ENCODE measurements around the gene ABCA5. TPM values are rescaled to one million over a fixed set of nuclear protein-coding genes. Genes with fewer than 3 reads are reported as not detected.
"Not testable (repeated sequence)": the region's sequence is repeated elsewhere in the genome, so short reads cannot be mapped to it uniquely, and the experiment has no call there.

The ABCA5 gene

GRCh38 chr17:69207151-69207550 is 119.8 kb downstream of the ABCA5 start:
- WGBS, result 100% methylated on average over 2 of the region's 4 CpGs
- H3K4me1 ChIP-seq (ENCODE audit: control insufficient read depth, insufficient read depth, low read depth, low read length), result no peaks in the 10 kb centered on the region

GRCh38 chr17:69198238-69198637 is 128.7 kb downstream of the ABCA5 start:
- Histone ChIP-seq H3K36me3 (ENCODE audit: control insufficient read depth in 1 of 2, insufficient read depth in 2 of 2, low read depth in 1 of 2, low read length in 2 of 2) (no peaks in the 10 kb centered on the region), H3K4me3 (ENCODE audit: insufficient read depth in 1 of 2, low read depth in 1 of 2, low read length in 2 of 2) (no peak overlapping the region), H3K9me3 (ENCODE audit: control insufficient read depth, low read length) (no peaks in the 10 kb centered on the region), H4K91ac (ENCODE audit: low read length) (no peak overlapping the region), H2BK12ac (ENCODE audit: low read length in 2 of 2) (no peak overlapping the region), H3K18ac (ENCODE audit: low read depth in 1 of 2, low read length in 2 of 2) (no peak overlapping the region), H3K14ac (ENCODE audit: low read length in 2 of 2) (no peak overlapping the region), H3K27me3 (ENCODE audit: control insufficient read depth in 1 of 2, insufficient read depth in 1 of 2, low read length in 2 of 2) (no peaks in the 10 kb centered on the region), H3K27ac (ENCODE audit: low read length, poor library complexity, severe bottlenecking) (no peak overlapping the region), H2BK5ac (ENCODE audit: low read depth, low read length, poor library complexity, severe bottlenecking) (no peak overlapping the region), H3K4me1 (ENCODE audit: control insufficient read depth, insufficient read depth, low read depth, low read length) (no peaks in the 10 kb centered on the region), H3K79me1 (replicated peaks; ENCODE audit: low read length, poor library complexity, severe bottlenecking) (no peaks in the 10 kb centered on the region), H2BK120ac (ENCODE audit: low read depth, low read length) (no peak overlapping the region), H3K4me2 (ENCODE audit: low read length, poor library complexity, severe bottlenecking) (no peak overlapping the region), H3K23ac (ENCODE audit: low read length in 2 of 2) (no peak overlapping the region), H2BK15ac (ENCODE audit: low read depth, poor library complexity, severe bottlenecking) (no peak overlapping the region), H2AFZ (ENCODE audit: low read depth, low read length) (no peak overlapping the region), H2AK5ac (ENCODE audit: low read length, severe bottlenecking) (no peak overlapping the region), H3K4ac (ENCODE audit: low read depth in 1 of 2, low read length in 2 of 2) (no peak overlapping the region), H4K8ac (ENCODE audit: low read length) (no peak overlapping the region), H3K9ac (ENCODE audit: low read length) (no peak overlapping the region)
- WGBS, result 96% methylated on average over 5 of the region's 6 CpGs
- no peak for DNase-seq

More at GRCh38 chr17:69207151-69207550, 119.8 kb downstream of the ABCA5 start:
- Histone ChIP-seq H2BK15ac (ENCODE audit: low read depth, poor library complexity, severe bottlenecking) (no peak overlapping the region), H3K9ac (ENCODE audit: low read length) (no peak overlapping the region), H2BK120ac (ENCODE audit: low read depth, low read length) (no peak overlapping the region), H4K8ac (ENCODE audit: low read length) (no peak overlapping the region), H3K36me3 (ENCODE audit: control insufficient read depth in 1 of 2, insufficient read depth in 2 of 2, low read depth in 1 of 2, low read length in 2 of 2) (no peaks in the 10 kb centered on the region), H3K23ac (ENCODE audit: low read length in 2 of 2) (no peak overlapping the region), H3K9me3 (ENCODE audit: control insufficient read depth, low read length) (peaks cover under 1% of the 10 kb centered on the region), H3K14ac (ENCODE audit: low read length in 2 of 2) (no peak overlapping the region), H2BK5ac (ENCODE audit: low read depth, low read length, poor library complexity, severe bottlenecking) (no peak overlapping the region), H3K4ac (ENCODE audit: low read depth in 1 of 2, low read length in 2 of 2) (no peak overlapping the region), H3K4me2 (ENCODE audit: low read length, poor library complexity, severe bottlenecking) (no peak overlapping the region), H3K27ac (ENCODE audit: low read length, poor library complexity, severe bottlenecking) (no peak overlapping the region), H3K4me3 (ENCODE audit: insufficient read depth in 1 of 2, low read depth in 1 of 2, low read length in 2 of 2) (no peak overlapping the region), H2BK12ac (ENCODE audit: low read length in 2 of 2) (no peak overlapping the region), H3K79me1 (replicated peaks; ENCODE audit: low read length, poor library complexity, severe bottlenecking) (no peaks in the 10 kb centered on the region), H2AK5ac (ENCODE audit: low read length, severe bottlenecking) (no peak overlapping the region), H3K27me3 (ENCODE audit: control insufficient read depth in 1 of 2, insufficient read depth in 1 of 2, low read length in 2 of 2) (no peaks in the 10 kb centered on the region), H3K18ac (ENCODE audit: low read depth in 1 of 2, low read length in 2 of 2) (no peak overlapping the region), H4K91ac (ENCODE audit: low read length) (no peak overlapping the region), H2AFZ (ENCODE audit: low read depth, low read length) (no peak overlapping the region)
- DNase-seq, result no peak

GRCh38 chr17:69196105-69196653 is 130.8 kb downstream of the ABCA5 start:
- H2BK15ac ChIP-seq (ENCODE audit: low read depth, poor library complexity, severe bottlenecking); H4K8ac ChIP-seq (ENCODE audit: low read length); H2BK12ac ChIP-seq (ENCODE audit: low read length in 2 of 2); DNase-seq; H3K9ac ChIP-seq (ENCODE audit: low read length); H3K79me1 ChIP-seq (replicated peaks; ENCODE audit: low read length, poor library complexity, severe bottlenecking); H3K27ac ChIP-seq (ENCODE audit: low read length, poor library complexity, severe bottlenecking); H3K23ac ChIP-seq (ENCODE audit: low read length in 2 of 2); H3K27me3 ChIP-seq (ENCODE audit: control insufficient read depth in 1 of 2, insufficient read depth in 1 of 2, low read length in 2 of 2); H2BK5ac ChIP-seq (ENCODE audit: low read depth, low read length, poor library complexity, severe bottlenecking); H2AK5ac ChIP-seq (ENCODE audit: low read length, severe bottlenecking); H2AFZ ChIP-seq (ENCODE audit: low read depth, low read length); H2BK120ac ChIP-seq (ENCODE audit: low read depth, low read length); H3K4ac ChIP-seq (ENCODE audit: low read depth in 1 of 2, low read length in 2 of 2); H3K4me3 ChIP-seq (ENCODE audit: insufficient read depth in 1 of 2, low read depth in 1 of 2, low read length in 2 of 2); H3K4me2 ChIP-seq (ENCODE audit: low read length, poor library complexity, severe bottlenecking); H3K4me1 ChIP-seq (ENCODE audit: control insufficient read depth, insufficient read depth, low read depth, low read length); H3K18ac ChIP-seq (ENCODE audit: low read depth in 1 of 2, low read length in 2 of 2); H4K91ac ChIP-seq (ENCODE audit: low read length); H3K9me3 ChIP-seq (ENCODE audit: control insufficient read depth, low read length); H3K14ac ChIP-seq (ENCODE audit: low read length in 2 of 2): not testable (repeated sequence)
- peaks cover 0 to 14% of the 10 kb centered on the region in 2 experiments for H3K36me3 ChIP-seq (ENCODE audit: control insufficient read depth in 1 of 2, insufficient read depth in 2 of 2, low read depth in 1 of 2, low read length in 2 of 2)
- WGBS, result 97% methylated on average over 38 of the region's 40 CpGs

Small RNA genes lying within 50 kb of the gene (small RNA-seq; reads per million reads assigned to genes)
- gene RF00561 (ENCODE audit: low read depth) (not detected), gene SNRPGP4 (ENCODE audit: low read depth) (not detected)

Data from mesenchymal stem cell (in vitro differentiated cells and primary cell).